ENCODE results near the gene BAIAP2L1. TPM values are rescaled to one million over a fixed set of nuclear protein-coding genes. Genes with fewer than 3 reads are reported as not detected.
"Not testable (repeated sequence)": the region's sequence is repeated elsewhere in the genome, so short reads cannot be mapped to it uniquely, and the experiment has no call there.

The BAIAP2L1 gene
- total RNA-seq, 1 donor from 2014 or later: 10.9 TPM

DNA sequence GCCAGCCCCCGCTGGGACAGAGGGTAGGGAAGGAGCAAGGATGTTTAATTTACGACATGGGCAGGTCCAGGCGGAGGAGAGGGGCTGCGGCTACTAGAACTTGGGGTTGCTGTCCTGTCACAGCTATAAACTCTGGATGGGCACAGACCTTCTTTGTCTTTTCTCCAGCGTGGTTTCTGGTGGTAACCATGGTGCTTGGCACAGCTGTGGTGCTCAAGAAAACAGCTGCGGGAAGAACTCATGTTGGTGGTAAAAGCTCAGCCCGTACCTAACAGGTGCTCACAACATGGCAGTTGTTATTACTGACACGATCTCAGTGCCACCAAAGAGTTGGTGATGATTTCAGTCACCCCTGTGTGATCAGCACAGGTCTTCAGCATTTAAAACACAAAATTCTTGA is 13.8 kb downstream of the BAIAP2L1 start:
- Mint-ChIP-seq H3K4me3 (ENCODE audit: unreplicated experiment) (no peak overlapping the region), H3K9me3 (ENCODE audit: unreplicated experiment) (no peaks in the 10 kb centered on the region), H3K4me1 (ENCODE audit: unreplicated experiment) (peaks cover 6% of the 10 kb centered on the region), H3K27ac (ENCODE audit: unreplicated experiment) (no peak overlapping the region), H3K27me3 (ENCODE audit: unreplicated experiment) (no peaks in the 10 kb centered on the region), H3K36me3 (ENCODE audit: unreplicated experiment) (no peaks in the 10 kb centered on the region)
- no peak for TF ChIP-seq CTCF (IDR thresholded peaks at IDR 0.05)
- DNase-seq (ENCODE audit: extremely low spot score, unreplicated experiment): no peak

DNA sequence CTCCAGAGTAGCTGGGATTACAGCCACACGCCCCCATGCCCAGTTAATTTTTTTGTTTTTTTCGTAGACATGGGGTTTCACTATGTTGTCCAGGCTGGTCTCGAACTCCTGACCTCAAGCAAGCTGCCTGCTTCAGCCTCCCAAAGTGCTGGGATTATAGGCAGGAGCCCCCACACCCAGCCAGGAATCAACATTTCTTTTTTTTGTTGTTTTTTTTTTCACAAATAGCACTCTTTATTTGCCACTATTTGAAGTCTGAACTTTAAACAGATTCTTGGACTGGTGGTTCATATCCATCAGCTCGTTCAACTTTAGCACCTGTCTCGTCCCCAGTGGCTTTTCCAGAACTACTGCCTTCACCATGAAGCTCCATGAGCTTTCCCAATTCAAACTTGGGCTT is 15.4 kb downstream of the BAIAP2L1 start:
- H3K27ac Mint-ChIP-seq (ENCODE audit: unreplicated experiment); DNase-seq (ENCODE audit: extremely low spot score, unreplicated experiment); H3K4me3 Mint-ChIP-seq (ENCODE audit: unreplicated experiment); H3K36me3 Mint-ChIP-seq (ENCODE audit: unreplicated experiment); H3K27me3 Mint-ChIP-seq (ENCODE audit: unreplicated experiment); H3K9me3 Mint-ChIP-seq (ENCODE audit: unreplicated experiment); H3K4me1 Mint-ChIP-seq (ENCODE audit: unreplicated experiment): not testable (repeated sequence)

DNA sequence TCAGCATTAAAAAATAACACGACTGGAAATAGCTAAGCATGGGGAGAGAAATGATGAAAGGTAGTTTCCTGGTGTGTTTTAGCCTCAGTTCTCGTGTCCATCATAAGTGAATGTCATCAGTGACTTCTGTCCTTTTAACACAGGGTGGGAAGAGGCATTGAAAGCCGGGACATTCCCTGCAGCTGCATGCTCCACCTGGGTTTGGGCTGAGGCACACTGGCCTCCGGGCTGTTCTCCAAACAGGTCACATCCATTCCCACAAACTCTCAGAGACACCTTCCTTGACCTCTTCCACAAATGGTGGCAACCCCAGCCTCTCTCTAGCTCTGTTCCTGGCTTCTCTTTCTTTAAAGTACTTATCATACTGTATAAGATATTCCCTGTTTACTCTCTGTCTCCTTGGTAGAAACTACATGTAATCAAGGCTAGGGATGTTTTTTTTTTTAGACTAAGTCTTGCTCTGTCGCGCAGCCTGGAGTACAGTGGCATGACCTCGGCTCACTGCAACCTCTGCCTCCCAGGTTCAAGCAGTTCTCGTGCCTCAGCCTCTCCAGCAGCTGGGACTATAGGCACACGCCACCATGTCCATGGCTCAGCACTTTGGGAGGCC is 22.6 kb downstream of the BAIAP2L1 start:
- TF ChIP-seq CTCF (IDR thresholded peaks at IDR 0.05): no peak
- peak overlapping the region; percentile 2 for H3K27ac Mint-ChIP-seq (ENCODE audit: unreplicated experiment)
- H3K9me3 Mint-ChIP-seq (ENCODE audit: unreplicated experiment): no peaks in the 10 kb centered on the region
- H3K4me1 Mint-ChIP-seq (ENCODE audit: unreplicated experiment): peaks cover 14% of the 10 kb centered on the region
- no peak for DNase-seq (ENCODE audit: extremely low spot score, unreplicated experiment)
- no peak overlapping the region for H3K4me3 Mint-ChIP-seq (ENCODE audit: unreplicated experiment)
- no peaks in the 10 kb centered on the region for H3K36me3 Mint-ChIP-seq (ENCODE audit: unreplicated experiment)
- H3K27me3 Mint-ChIP-seq (ENCODE audit: unreplicated experiment): no peaks in the 10 kb centered on the region

GRCh38 chr7:98376711-98377110 is 24.2 kb downstream of the BAIAP2L1 start:
- Mint-ChIP-seq H3K4me1 (ENCODE audit: unreplicated experiment) (peaks cover 19% of the 10 kb centered on the region), H3K27me3 (ENCODE audit: unreplicated experiment) (no peaks in the 10 kb centered on the region), H3K9me3 (ENCODE audit: unreplicated experiment) (no peaks in the 10 kb centered on the region), H3K4me3 (ENCODE audit: unreplicated experiment) (no peak overlapping the region), H3K36me3 (ENCODE audit: unreplicated experiment) (no peaks in the 10 kb centered on the region), H3K27ac (ENCODE audit: unreplicated experiment) (no peak overlapping the region)
- no peak for DNase-seq (ENCODE audit: extremely low spot score, unreplicated experiment)
- no peak for TF ChIP-seq CTCF (IDR thresholded peaks at IDR 0.05)

DNA sequence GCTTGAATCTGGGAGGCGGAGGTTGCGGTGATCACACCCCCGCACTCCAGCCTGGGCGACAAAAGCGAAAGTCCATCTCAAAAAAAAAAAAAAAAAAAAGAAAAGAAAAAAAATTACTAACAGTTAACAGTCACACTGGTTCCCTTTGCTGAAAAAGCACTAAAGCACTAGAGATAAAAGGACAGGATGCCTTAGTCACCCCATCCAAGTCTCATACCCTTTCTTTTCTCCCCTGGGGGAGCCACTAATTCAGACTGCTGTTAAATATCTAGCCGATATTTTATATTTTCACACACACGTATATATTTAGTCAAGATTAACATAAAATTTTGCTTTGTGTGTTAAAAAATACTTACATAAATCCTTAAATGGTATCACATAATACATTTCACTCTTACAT is 25.2 kb downstream of the BAIAP2L1 start:
- no peaks in the 10 kb centered on the region for H3K27me3 Mint-ChIP-seq (ENCODE audit: unreplicated experiment)
- H3K4me1 Mint-ChIP-seq (ENCODE audit: unreplicated experiment): peaks cover 27% of the 10 kb centered on the region
- H3K36me3 Mint-ChIP-seq (ENCODE audit: unreplicated experiment): no peaks in the 10 kb centered on the region
- no peak overlapping the region for H3K27ac Mint-ChIP-seq (ENCODE audit: unreplicated experiment)
- H3K9me3 Mint-ChIP-seq (ENCODE audit: unreplicated experiment): no peaks in the 10 kb centered on the region
- no peak for TF ChIP-seq CTCF (IDR thresholded peaks at IDR 0.05)
- no peak overlapping the region for H3K4me3 Mint-ChIP-seq (ENCODE audit: unreplicated experiment)
- DNase-seq (ENCODE audit: extremely low spot score, unreplicated experiment): no peak

GRCh38 chr7:98374285-98374680 is 26.6 kb downstream of the BAIAP2L1 start:
- Mint-ChIP-seq H3K4me3 (ENCODE audit: unreplicated experiment) (no peak overlapping the region), H3K9me3 (ENCODE audit: unreplicated experiment) (no peaks in the 10 kb centered on the region), H3K4me1 (ENCODE audit: unreplicated experiment) (peaks cover 33% of the 10 kb centered on the region), H3K27me3 (ENCODE audit: unreplicated experiment) (no peaks in the 10 kb centered on the region), H3K36me3 (ENCODE audit: unreplicated experiment) (no peaks in the 10 kb centered on the region), H3K27ac (ENCODE audit: unreplicated experiment) (no peak overlapping the region)
- TF ChIP-seq CTCF (IDR thresholded peaks at IDR 0.05): no peak
- no peak for DNase-seq (ENCODE audit: extremely low spot score, unreplicated experiment)
